HG03354 (cell line): ENCODE data around the gene TWSG1.

Experiments
- ATAC-seq: cut with Tn5 transposase; IDR thresholded peaks from one replicate; pipeline ENCODE4 v1.9.1; 2021; ENCODE audit warnings: mild to moderate bottlenecking; ENCODE audit not compliant: unreplicated experiment, poor library complexity, severe bottlenecking

Gene TWSG1

GRCh38 chr18:9334329-9334972 lies at the start of gene TWSG1:
Gene TWSG1, plus strand, starts transcription at chr18:9334773. Its CDS starts 2,457 bp downstream, at chr18:9337230.
- peak; percentile 83 for ATAC-seq

GRCh38 chr18:9285604-9286003 lies 49.0 kb upstream of the TWSG1 start:
- no peak for ATAC-seq

GRCh38 chr18:9287036-9287435 lies 47.5 kb upstream of the TWSG1 start:
- ATAC-seq: no peak

- ATAC-seq: no peak
Measured at GRCh38 chr18:9289698-9290097, 44.9 kb upstream of the TWSG1 start.

DNA sequence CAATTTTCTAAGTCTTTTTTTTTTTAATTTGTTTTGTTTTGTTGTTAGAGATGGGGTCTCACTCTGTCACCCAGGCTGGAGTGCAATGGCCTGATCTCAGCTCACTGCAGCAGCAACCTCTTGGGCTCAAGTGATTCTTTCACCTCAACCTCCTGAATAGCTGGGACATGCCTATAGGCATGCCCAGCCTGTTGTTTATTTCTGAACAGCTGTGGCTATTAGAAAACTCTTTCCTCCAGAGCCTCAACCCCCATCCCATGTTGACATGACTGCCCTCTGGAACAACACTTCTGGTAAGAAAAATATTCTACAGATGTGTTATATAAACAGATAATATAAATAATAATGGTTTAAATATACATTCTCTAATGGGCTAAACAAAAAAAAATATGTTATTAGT lies 44.4 kb upstream of the TWSG1 start:
- ATAC-seq: no peak

DNA sequence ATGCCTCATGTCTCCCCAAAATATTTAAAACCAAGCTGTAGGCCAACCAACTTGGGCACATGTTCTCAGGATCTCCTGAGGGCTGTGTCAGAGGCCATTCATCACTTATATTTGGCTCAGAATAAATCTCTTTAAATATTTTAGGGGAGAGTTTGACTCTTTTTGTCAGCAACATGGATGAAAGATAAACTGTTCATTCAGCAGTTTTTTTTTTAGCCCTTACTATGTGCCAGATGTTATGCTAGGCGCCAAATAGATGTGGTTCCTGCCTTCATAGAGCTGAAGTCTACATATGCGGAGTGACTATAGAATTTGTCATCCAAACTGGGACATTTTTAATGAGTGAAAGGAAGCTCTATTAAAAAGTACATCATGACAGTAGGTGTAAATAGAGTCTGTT lies 42.5 kb upstream of the TWSG1 start:
- no peak for ATAC-seq

GRCh38 chr18:9293948-9294347 lies 40.6 kb upstream of the TWSG1 start:
- ATAC-seq: no peak

- ATAC-seq: no peak
Measured at GRCh38 chr18:9296233-9297006, 38.2 kb upstream of the TWSG1 start.

- ATAC-seq: no peak
Measured at GRCh38 chr18:9297007-9297393, 37.6 kb upstream of the TWSG1 start.

DNA sequence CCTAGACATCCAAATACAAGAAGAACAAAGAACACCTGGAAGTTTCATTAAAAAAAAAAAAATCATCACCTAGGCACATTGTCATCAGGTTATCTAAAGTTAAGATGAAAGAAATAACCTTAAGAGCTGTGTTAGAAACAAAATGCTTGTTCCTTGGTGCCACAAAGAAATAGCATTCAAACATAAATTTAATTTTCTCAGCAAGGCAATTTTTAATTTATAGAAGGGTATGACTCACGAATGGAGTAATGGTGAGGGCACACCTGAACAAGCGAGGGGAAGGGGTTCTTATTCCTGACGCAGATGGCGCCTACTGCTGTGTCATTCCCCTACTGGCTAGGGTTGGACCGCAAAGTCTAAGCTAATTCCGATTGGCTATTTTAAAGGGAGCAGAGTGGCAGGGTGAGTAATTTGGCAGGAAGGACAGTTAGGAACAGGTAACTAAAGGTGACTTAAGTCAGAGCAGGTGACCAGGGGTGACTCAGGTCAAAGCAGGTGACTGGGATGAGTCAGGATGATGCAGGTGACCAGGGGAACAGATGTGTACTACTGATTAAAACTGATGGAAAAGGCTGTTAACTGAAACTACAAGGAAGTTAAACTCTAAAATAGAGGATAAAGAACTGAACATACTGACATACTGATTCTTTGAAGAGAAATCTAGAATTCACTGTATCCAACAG lies 30.0 kb upstream of the TWSG1 start:
- no peak for ATAC-seq

- no peak for ATAC-seq
Measured at GRCh38 chr18:9319333-9319732, 15.2 kb upstream of the TWSG1 start.

- no peak for ATAC-seq
Measured at GRCh38 chr18:9321017-9321452, 13.5 kb upstream of the TWSG1 start.

DNA sequence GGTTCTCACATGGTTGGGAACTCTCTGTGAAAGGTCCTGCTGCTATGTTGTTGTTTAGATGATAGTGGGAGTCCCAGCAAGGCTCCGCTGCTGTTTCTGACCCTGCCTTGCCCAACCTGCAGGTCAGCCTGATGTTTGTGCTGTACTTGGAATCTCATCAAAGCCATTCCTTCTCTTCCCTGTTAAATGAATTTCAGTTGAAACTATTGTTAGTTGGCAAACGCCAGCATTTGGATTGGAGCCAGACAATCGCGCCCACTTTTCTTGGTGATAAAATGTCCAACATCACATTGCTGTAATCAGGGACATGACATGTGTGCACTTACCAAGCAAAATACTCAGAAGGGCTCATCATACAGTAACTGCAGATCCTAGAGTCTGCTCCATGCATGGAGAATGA lies 12.8 kb upstream of the TWSG1 start:
- no peak for ATAC-seq

- ATAC-seq: no peak
Measured at GRCh38 chr18:9322744-9323143, 11.8 kb upstream of the TWSG1 start.

- ATAC-seq: no peak
Measured at GRCh38 chr18:9323750-9324445, 10.7 kb upstream of the TWSG1 start.

DNA sequence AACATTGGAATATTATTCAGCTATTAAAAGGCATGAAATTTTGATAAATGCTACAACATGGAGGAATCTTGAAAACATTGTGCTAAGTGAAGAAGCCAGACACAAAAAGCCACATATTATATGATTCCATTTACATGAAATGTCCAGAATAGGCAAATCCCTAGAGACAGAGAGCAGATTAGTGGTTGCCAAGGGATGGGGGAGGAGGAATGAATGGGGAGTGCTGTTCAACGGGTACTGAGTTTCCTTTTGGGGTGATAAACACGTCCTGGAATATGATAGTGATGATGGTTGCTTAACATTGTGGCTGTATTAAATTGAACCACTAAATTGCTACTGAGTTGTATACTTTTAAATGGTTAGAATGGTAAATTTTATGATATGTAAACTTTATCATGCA lies 8.9 kb upstream of the TWSG1 start:
- no peak for ATAC-seq

GRCh38 chr18:9328776-9329175 lies 5.8 kb upstream of the TWSG1 start:
- no peak for ATAC-seq

- ATAC-seq: no peak
Measured at GRCh38 chr18:9329471-9329870, 5.1 kb upstream of the TWSG1 start.

- ATAC-seq: no peak
Measured at GRCh38 chr18:9330419-9330818, 4.2 kb upstream of the TWSG1 start.
